Myocyte (in vitro differentiated cells): ENCODE measurements around the gene EPHA2. TPM values are rescaled to one million over a fixed set of nuclear protein-coding genes. Genes with fewer than 3 reads are reported as not detected.
A peak's percentile ranks its signal among the peaks of the same experiment; 100 is the strongest.
"Not testable (repeated sequence)": the region's sequence is repeated elsewhere in the genome, so short reads cannot be mapped to it uniquely, and the experiment has no call there.

Experiments
- DNase-seq: peaks from one replicate; pipeline ENCODE4 v3.0.0-alpha.2; 2012; ENCODE audit warnings: low read depth
- total RNA-seq: library from RNA; depleted of rRNA; stranded (reverse); fragments of >200 nt; gene quantifications from 2 replicates; pipeline ENCODE4 v1.2.3, GENCODE V29; 2014

The EPHA2 gene
- total RNA-seq, 1 donor from 2014 or later: 18.1 TPM

- peak; percentile 82 for DNase-seq
Observed at GRCh38 chr1:16122350-16122881, 33.5 kb downstream of the EPHA2 start.

DNA sequence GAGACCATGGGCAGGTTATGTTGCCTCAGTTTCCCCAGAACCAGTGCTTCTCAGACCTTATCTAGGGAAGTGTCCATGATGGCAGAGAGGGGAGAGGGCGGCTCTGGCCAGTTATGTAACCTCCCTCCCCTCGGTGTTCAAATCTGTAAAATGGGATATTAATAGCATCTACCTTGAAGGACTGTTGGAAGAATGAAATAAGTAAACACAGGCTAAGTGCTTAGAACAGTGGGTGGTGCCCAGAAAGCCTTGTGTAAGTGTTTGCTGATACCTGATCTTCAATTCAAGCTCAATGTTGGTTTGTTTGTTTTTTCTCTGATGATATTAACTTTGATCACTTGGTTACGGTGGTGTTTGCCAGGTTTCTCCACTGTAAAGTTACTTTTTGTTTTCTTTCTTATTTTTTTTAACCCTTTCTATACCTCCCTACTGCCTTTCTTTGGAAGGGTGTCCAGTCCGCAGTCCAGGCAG, 34.9 kb downstream of the EPHA2 start:
- no peak for DNase-seq

DNA sequence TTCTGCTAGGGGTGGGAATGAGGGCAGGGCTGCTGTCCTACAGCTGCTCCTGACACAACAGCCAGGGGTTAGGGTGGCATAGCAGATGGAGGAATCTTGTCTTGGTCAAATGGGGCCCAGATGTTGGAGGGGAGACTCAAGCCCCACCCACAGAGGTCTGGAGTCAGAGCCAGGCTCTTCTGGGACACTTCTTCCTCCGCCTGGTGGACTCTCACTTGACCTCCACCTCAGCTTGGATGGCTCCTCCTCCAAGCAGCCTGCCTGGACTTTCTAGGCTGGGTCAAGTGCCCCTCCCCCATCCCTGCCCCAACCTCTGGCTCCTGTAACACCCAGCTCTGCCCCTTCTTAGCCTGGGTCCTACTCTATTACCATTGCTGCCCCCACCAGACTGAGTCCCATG, 35.5 kb downstream of the EPHA2 start:
- DNase-seq: no peak

GRCh38 chr1:16119926-16120325, 35.9 kb downstream of the EPHA2 start:
- DNase-seq: no peak

DNA sequence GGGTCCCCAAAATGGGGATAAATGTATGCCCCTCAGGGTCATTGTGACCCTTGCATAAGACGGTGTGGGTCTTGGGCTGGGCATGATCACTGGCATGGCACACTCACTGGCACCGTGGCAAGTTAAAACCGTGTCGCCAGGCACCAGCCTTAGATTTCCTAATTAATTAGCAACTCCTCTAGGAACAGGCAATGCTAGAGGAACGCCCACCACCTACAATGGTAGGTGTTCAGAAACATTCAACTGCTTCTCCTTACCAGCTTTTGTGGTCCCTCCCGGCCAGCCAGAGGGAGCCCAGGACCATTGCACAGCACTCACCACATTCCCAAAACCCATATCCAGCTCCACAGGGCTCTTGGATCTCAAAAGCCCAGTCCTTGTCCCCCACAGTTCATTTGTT, 36.4 kb downstream of the EPHA2 start:
- DNase-seq: no peak

DNA sequence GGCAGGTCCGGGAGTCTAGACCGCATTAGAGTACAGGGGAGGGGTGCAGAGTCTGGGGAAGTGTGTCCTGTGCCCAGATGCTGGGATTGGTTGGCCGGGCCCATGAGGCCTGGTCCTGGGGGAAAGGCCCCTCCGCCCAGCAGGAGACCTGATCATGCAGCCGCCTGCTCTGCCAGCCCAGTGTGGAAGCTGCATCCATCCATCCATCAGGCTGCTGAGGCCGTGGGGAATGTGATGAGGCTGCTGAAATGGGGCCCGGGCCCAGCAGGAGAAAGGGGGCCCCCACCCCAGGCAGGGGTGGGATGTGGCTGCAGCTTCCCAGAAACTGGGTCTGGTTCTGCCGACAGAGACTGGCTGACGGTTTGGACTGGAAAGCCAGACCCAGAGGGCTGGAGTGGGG, 37.2 kb downstream of the EPHA2 start:
- DNase-seq: no peak

DNA sequence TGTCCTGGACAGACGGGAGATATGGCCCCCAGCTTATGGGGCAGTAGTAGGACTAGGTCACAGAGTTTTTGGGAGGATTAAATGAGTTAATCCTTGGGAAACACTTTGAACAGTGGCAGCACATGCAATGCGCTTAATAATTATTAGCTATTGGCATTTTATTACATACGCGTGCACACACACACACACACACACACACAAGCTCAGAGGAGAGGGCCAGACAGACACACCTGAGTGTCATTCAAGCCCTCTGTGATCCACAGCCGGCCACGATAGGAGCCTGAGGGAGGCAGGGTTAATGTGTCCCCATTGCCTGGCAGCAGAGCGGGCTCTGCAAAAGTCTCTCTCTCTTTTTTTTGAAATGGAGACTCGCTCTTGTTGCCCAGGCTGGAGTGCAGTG, 37.9 kb downstream of the EPHA2 start:
- no peak for DNase-seq

DNA sequence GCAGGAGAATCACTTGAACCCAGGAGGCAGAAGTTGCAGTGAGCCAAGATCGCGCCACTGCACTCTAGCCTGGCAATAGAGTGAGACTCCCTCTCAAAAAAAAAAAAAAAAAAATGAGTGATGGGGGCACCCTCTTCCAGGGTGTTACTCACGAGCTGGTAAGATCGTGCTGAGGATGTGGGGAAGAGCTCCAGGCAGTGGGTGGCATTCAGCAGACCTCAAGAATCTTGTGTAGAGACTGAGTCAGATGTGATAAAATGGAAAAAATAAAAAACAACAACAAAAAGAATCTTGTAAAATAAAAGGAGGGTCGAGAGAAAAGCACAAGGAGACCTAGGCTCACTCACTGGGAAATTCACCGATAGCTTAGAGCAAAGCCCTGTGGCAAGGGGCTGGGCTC, 38.5 kb downstream of the EPHA2 start:
- peak; percentile 29 for DNase-seq

DNA sequence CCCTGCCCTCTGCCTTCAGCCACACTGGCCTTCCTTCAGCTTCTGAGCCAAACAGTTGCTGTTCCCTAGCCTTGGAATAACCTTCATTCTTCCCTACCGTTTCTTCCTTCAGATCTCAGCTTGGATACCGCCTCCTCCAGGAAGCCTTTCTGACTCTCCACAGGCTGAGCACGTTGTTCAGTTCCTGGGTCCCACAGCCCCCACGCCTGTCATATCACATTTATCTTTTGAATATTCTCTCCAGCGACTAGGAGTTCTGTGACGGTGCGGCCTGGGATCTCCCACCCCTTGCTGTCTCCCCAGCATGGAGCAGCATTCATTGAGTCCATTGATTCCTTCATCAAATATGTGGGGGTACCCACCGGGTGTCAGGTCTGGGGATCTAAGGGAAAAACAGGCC, 39.2 kb downstream of the EPHA2 start:
- no peak for DNase-seq

DNA sequence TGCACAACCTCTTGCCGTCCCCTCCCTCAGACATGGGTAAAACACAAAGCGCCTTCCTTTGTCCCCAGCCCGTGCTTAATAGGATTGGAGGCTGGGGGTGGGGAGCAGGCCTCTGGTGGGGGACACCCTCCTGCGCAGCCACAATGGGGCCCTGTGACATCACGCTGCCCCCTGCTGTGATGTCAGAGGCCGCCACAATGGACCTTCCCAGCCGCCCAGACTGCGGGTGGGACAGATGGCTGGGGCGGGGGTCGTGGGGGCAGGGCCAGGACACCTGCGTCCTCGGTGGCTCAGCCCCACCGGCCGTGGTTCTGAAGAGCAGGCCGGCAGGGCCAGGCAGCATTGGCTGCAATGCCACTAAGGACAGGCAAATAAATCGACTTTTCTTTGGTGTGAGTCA, 39.9 kb downstream of the EPHA2 start:
- no peak for DNase-seq

DNA sequence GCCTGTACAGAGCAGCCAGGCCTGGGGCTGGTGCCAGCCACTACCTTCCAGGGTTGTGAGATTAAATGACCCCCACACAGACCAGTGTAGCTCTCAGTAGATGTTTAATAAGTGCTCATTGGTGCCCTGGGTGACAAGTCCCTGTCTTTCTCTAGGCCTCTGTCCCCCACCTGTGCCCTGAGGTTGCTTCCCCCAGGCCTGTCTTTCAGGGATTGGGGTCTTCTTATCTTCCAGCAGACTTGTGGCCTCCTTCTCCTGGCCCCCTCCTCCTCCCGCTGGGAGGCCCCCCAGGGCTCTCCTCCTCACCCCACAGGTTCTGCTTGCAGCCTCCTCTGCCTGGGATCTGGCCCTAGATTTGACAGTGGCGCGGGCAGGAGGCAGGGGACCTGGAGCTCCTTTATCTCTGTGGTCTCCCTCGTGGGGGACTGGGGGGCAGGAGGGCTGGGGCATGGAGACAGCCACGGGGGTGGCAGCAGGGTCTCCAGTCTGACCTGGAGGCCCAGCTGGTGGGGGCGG, 40.3 kb downstream of the EPHA2 start:
- no peak for DNase-seq

- no peak for DNase-seq
Observed at GRCh38 chr1:16114527-16115467, 41.1 kb downstream of the EPHA2 start.

GRCh38 chr1:16112596-16113555, 43.0 kb downstream of the EPHA2 start:
- peak; percentile 58 for DNase-seq

- peak; percentile 59 for DNase-seq
Observed at GRCh38 chr1:16111771-16112595, 43.9 kb downstream of the EPHA2 start.

DNA sequence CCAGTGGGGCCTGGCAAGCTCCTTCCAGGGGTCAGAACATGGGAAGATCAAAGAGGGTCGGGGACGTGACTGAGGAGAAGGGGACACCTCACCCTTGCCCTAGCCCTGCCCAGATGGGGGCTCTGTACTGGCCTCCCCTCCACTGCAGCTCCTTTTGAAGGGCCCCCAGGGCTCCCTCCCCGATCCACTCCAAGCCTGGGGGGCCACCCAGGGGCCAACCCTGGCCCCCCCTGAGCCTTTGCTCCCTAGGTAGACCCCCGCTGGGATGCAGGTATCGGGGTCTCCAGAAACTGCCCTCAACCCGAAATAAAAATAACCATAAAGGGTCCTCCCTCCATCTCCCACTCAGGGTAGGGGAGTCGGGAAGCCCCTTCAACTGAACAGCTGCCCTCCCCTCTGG, 45.0 kb downstream of the EPHA2 start:
- no peak for DNase-seq

DNA sequence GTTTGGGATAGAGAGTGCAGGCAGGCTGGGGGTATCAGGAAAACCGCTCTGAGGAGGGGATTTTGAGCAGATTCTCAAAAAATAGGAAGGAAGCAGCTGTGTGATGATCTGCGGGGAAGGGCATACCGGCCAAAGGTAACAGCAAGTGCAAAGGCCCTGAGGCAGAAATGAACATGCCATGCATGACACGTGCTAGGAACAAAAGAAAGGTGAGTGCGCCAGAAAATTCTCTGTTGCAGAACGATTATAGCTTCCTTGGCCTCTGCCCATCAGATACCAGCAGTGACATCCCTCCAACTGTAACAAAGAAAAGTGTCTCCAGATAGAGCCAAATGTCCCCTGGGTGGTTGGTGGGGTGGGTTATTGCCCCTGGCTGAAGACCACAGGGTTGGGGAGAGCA, 45.4 kb downstream of the EPHA2 start:
- DNase-seq: no peak

- no peak for DNase-seq
Observed at GRCh38 chr1:16109571-16109970, 46.3 kb downstream of the EPHA2 start.

DNA sequence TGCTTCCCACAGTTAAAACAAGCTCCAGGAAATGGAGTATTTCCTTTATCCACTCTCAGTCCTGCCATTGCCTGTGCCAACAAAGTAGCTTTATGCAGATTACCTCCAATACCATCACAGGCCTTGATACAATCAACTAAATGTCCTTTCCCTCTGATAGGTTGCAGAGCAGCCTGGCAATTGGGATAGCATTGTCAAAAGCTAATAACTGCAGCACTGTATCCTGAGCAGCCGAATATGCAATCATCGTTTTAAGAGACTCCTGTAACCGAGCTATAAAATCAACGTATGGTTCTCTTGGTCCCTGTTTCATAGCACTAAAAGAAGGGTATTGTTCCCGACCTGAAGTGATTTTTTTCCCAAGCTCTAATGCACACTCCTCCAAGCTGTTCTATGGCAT, 48.8 kb downstream of the EPHA2 start:
- not testable (repeated sequence) for DNase-seq

DNA sequence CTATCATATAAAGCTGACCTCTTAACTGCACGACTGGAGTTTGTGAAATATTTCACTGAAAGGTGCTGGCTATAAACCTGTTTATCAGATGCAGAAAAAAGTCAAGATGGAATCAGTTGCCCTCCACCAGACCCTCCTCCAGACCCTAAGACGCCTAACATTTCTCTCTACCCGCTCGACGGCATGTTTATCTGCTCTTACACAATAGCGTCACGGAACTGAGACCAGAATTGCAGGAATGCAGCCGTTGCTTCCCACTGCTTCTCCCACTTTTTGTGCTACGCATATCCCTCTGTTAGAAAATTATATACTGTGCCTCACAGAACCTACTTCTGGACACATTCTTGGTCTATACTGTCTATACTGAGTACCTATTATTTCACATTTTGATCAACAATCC, 54.2 kb downstream of the EPHA2 start:
- no peak for DNase-seq

DNA sequence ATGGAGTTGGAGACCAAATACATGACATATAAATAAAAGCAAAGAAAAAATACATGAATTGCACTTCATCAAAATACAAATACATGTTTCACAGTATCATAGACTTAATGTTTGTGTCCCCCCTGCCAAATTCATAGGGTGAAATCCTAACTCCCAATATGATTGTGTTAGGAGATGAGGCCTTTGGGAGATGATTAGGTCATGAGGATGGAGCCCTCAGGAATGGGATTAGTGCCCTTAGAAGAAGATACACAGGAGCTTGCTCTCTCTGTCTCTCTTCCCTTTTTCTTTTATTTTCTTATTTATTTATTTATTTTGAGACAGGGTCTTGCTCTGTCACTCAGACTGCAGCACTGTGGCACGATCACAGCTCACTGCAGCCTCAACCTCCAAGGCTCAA, 56.5 kb downstream of the EPHA2 start:
- no peak for DNase-seq

DNA sequence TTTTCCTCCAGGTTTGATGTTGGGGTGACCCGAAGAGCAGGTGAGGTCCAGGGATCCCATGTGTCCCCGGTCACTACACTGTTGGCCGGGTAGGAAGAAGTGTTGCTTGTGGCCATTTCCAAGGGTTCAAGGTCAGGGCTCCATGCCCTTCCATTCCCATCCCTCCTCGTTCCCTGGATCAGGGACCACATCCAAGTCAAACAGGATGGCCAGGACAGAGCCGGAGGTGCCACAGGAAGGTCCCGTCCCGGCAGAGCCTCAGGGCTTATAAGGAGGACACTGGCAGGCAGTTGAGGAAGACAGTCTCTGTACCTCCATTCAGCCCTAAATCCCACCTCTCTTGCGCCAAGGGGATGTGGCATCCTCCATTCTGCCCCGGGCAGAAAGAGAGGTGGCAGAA, 60.4 kb downstream of the EPHA2 start:
- no peak for DNase-seq
